Right lobe of liver (tissue), 6 donors: ENCODE results near the gene MRPL28. TPM values are rescaled to one million over a fixed set of nuclear protein-coding genes. Genes with fewer than 3 reads are reported as not detected.
A peak's percentile ranks its signal among the peaks of the same experiment; 100 is the strongest.

Experiments used
- ATAC-seq, 4 donors: fragments of 200-7000 bp; cut with Tn5 transposase; one replicate each; pipeline ENCODE4 v1.9.1; 2020; ENCODE audit warnings: mild to moderate bottlenecking in 4 of 4, moderate library complexity in 4 of 4
- DNase-seq, 3 donors: peaks; one replicate each; pipeline ENCODE4 v3.0.0-alpha.2; 2020
- H3K27ac ChIP-seq, 3 donors: fragments of 200-600 bp; one replicate each; pipeline ENCODE4 v1.8.0; 2022
- H3K27me3 ChIP-seq, 2 donors: fragments of 200-600 bp; one replicate each; pipeline ENCODE4 v1.8.0; 2022
- H3K36me3 ChIP-seq, 4 donors: fragments of 200-600 bp; sonication (generic) in 1 of 4; one replicate each; pipeline versions ENCODE4 v1.5.1 to v1.8.0; 2017 to 2022; ENCODE audit warnings: control low read depth in 1 of 4
- H3K4me1 ChIP-seq, 4 donors: fragments of 200-600 bp; sonication (generic) in 1 of 4; one replicate each; pipeline versions ENCODE4 v1.5.1 to v1.8.0; 2017 to 2022; ENCODE audit warnings: control low read depth in 1 of 4
- H3K4me3 ChIP-seq, 3 donors: fragments of 200-600 bp; one replicate each; pipeline ENCODE4 v1.8.0; 2022
- H3K9me3 ChIP-seq, 4 donors: fragments of 200-600 bp; sonication (generic) in 1 of 4; one replicate each; pipeline versions ENCODE4 v1.5.1 to v1.8.0; 2017 to 2022; ENCODE audit warnings: control low read depth in 1 of 4
- CTCF ChIP-seq, 4 donors: fragments of 200-600 bp in 3 of 4; fragments of 450-650 bp in 1 of 4; IDR thresholded peaks; one replicate each; pipeline versions ENCODE4 v1.5.1 to v1.8.0; 2016 to 2022; ENCODE audit warnings: antibody characterized with exemption in 4 of 4, mild to moderate bottlenecking in 2 of 4
- POLR2A ChIP-seq: fragments of 450-650 bp; IDR thresholded peaks from one replicate; pipeline ENCODE4 v1.6.1; 2017; ENCODE audit warnings: antibody characterized with exemption, mild to moderate bottlenecking
- WGBS: methylation state at CpG from one replicate; pipeline ENCODE4 v1.1.6; 2018; ENCODE audit warnings: low coverage, low lambda C conversion rate; ENCODE audit not compliant: insufficient coverage; ENCODE audit errors: missing lambda C conversion rate; 5-methylcytosine and 5-hydroxymethylcytosine counted together
- intact Hi-C, 2 donors: fragments of 100-400 bp; cut with DNase I; formaldehyde crosslinking; loops; one replicate each; pipeline versions ENCODE4 v1.11.2 to v1.14.1; 2022
- total RNA-seq, 6 experiments: library from RNA; depleted of rRNA in 2 of 6; stranded (reverse); fragments of >200 nt in 2 of 6; fragmentation: NEBNext Ultra II Directional in 3 of 6; extraction: Animal tissue kit (Norgen Biotek cat#: 25700) in 3 of 6; gene quantifications; one replicate each; pipeline versions ENCODE4 v1.1.0 to v1.2.4, GENCODE V29; 2016 to 2023
- donor health status: DM: no; HTN: yes; CAD: no.
- donor health status: DM: no; HTN: no; CAD: no.
- donor health status: DM: no; HTN: no; CAD: no.
- donor health status: DM: no; HTN: yes; CAD: no.
- donor health status: DM: no; HTN: yes; CAD: no.

MRPL28 gene
- total RNA-seq, 6 experiments from 2014 or later = 29.9 to 64.7 (median 32.6) TPM

GRCh38 chr16:320206-320605 lies 50.1 kb downstream of the MRPL28 start:
- no peak overlapping the region for H3K27ac ChIP-seq
- no peaks in the 10 kb centered on the region for H3K9me3 ChIP-seq
- TF ChIP-seq POLR2A = no peak
- TF ChIP-seq CTCF (IDR thresholded peaks at IDR 0.05) = no peak
- ATAC-seq (no peak), DNase-seq (no peak)
- 88% methylated on average over 5 of the region's 5 CpGs for WGBS
- H3K36me3 ChIP-seq = no peaks in the 10 kb centered on the region
- intact Hi-C loops = no loop called here
- H3K4me1 ChIP-seq = no peaks in the 10 kb centered on the region
- H3K4me3 ChIP-seq = no peak overlapping the region
- H3K27me3 ChIP-seq = no peaks in the 10 kb centered on the region

- Histone ChIP-seq H3K36me3 (peaks cover 0 to 8% (median 0%) of the 10 kb centered on the region in 4 donors), H3K4me3 (no peak overlapping the region), H3K27ac (no peak overlapping the region), H3K4me1 (no peaks in the 10 kb centered on the region), H3K27me3 (no peaks in the 10 kb centered on the region), H3K9me3 (no peaks in the 10 kb centered on the region)
- intact Hi-C loops = no loop called here
- WGBS = 52% methylated on average over 5 of the region's 22 CpGs
- peak in 2 of 4 donors; percentile 18 to 26 for ATAC-seq
- no peak for TF ChIP-seq POLR2A
- TF ChIP-seq CTCF (IDR thresholded peaks at IDR 0.05) = peak in 1 of 4 donors; percentile 4
- no peak for DNase-seq
These were observed 51.7 kb downstream of the MRPL28 start for GRCh38 chr16:318628-319027.

GRCh38 chr16:317583-317982 lies 52.8 kb downstream of the MRPL28 start:
- Histone ChIP-seq H3K36me3 (peaks cover 0 to 11% (median 0%) of the 10 kb centered on the region in 4 donors), H3K4me3 (no peak overlapping the region), H3K27ac (no peak overlapping the region), H3K4me1 (no peaks in the 10 kb centered on the region), H3K27me3 (no peaks in the 10 kb centered on the region), H3K9me3 (no peaks in the 10 kb centered on the region)
- TF ChIP-seq CTCF (IDR thresholded peaks at IDR 0.05) = no peak
- no peak for TF ChIP-seq POLR2A
- intact Hi-C loops = no loop called here
- DNase-seq (no peak), ATAC-seq (no peak)
- 100% methylated on average over 1 of the region's 5 CpGs for WGBS

Other genes with a start within 250 kb of the MRPL28 start
- 10 to 100 TPM; 12.7 to 20.0 (median 13.9) TPM for gene NPRL3, start 231.9 kb downstream of the MRPL28 start, total RNA-seq
- under 1 TPM in 1 of 6 experiments, not detected in 5; 0.81 TPM for gene HBZ, start 217.9 kb downstream of the MRPL28 start, total RNA-seq
- gene HBM, start 204.6 kb downstream of the MRPL28 start, total RNA-seq = 1 to 10 TPM in 4 of 6 experiments, not detected in 2; 1.1 to 8.4 (median 2.0) TPM
- 100 to 1,000 TPM in 2 of 6 experiments, 10 to 100 TPM in 4; 17.8 to 522 (median 55.9) TPM for gene HBA2, start 197.7 kb downstream of the MRPL28 start, total RNA-seq
- 100 to 1,000 TPM in 3 of 6 experiments, 10 to 100 TPM in 1, 1 to 10 TPM in 2; 8.0 to 789 (median 84.3) TPM for gene HBA1, start 193.9 kb downstream of the MRPL28 start, total RNA-seq
- under 1 TPM in 1 of 6 experiments, not detected in 5; 0.47 TPM for gene HBQ1, start 190.1 kb downstream of the MRPL28 start, total RNA-seq
- 10 to 100 TPM; 18.9 to 30.2 (median 20.4) TPM for gene LUC7L, start 141.1 kb downstream of the MRPL28 start, total RNA-seq
- gene FAM234A, start 135.7 kb downstream of the MRPL28 start, total RNA-seq = 10 to 100 TPM; 31.7 to 64.8 (median 41.9) TPM
- gene RGS11, start 94.6 kb downstream of the MRPL28 start, total RNA-seq = 1 to 10 TPM in 1 of 6 experiments, under 1 TPM in 5; 0.37 to 1.3 (median 0.80) TPM
- not detected for gene ARHGDIG, start 89.9 kb downstream of the MRPL28 start, total RNA-seq
- gene PDIA2, start 87.4 kb downstream of the MRPL28 start, total RNA-seq = not detected
- 10 to 100 TPM in 3 of 6 experiments, 1 to 10 TPM in 3; 5.5 to 17.4 (median 9.4) TPM for gene AXIN1, start 17.8 kb downstream of the MRPL28 start, total RNA-seq
- 10 to 100 TPM; 24.3 to 44.6 (median 28.0) TPM for gene PGAP6, start 11.4 kb upstream of the MRPL28 start, total RNA-seq
- gene NME4, start 26.7 kb upstream of the MRPL28 start, total RNA-seq = 10 to 100 TPM; 50.3 to 83.6 (median 61.0) TPM
- gene DECR2, start 31.3 kb upstream of the MRPL28 start, total RNA-seq = 100 to 1,000 TPM in 3 of 6 experiments, 10 to 100 TPM in 3; 73.6 to 169 (median 97.0) TPM
- 10 to 100 TPM; 19.5 to 38.3 (median 25.5) TPM for gene RAB11FIP3, start 55.1 kb upstream of the MRPL28 start, total RNA-seq
- gene CAPN15, start 157.2 kb upstream of the MRPL28 start, total RNA-seq = 10 to 100 TPM; 17.3 to 34.3 (median 23.3) TPM
- not detected for gene PRR35, start 189.9 kb upstream of the MRPL28 start, total RNA-seq
- gene NHLRC4, start 196.5 kb upstream of the MRPL28 start, total RNA-seq = under 1 TPM in 5 of 6 experiments, not detected in 1; 0.12 to 0.33 (median 0.28) TPM
- 10 to 100 TPM; 19.5 to 32.0 (median 27.8) TPM for gene PIGQ, start 199.4 kb upstream of the MRPL28 start, total RNA-seq
- 10 to 100 TPM in 5 of 6 experiments, 1 to 10 TPM in 1; 10.0 to 14.1 (median 12.0) TPM for gene RAB40C, start 219.5 kb upstream of the MRPL28 start, total RNA-seq